Effector CD4-positive, alpha-beta T cell (primary cell): ENCODE data around the gene BTBD10.

Experiments
- DNase-seq: peaks from one replicate; pipeline ENCODE4 v3.0.0-alpha.2; 2020

Gene BTBD10

GRCh38 chr11:13368041-13368446, 95.0 kb downstream of the BTBD10 start:
- no peak for DNase-seq

GRCh38 chr11:13367115-13367514, 95.9 kb downstream of the BTBD10 start:
- DNase-seq, result no peak

- DNase-seq, result no peak
These were observed 96.6 kb downstream of the BTBD10 start for GRCh38 chr11:13366266-13367026.

- no peak for DNase-seq
These were observed 98.6 kb downstream of the BTBD10 start for GRCh38 chr11:13364388-13364787.

- DNase-seq, result no peak
These were observed 100.4 kb downstream of the BTBD10 start for GRCh38 chr11:13362596-13363109.

GRCh38 chr11:13358596-13359270, 104.3 kb downstream of the BTBD10 start:
- no peak for DNase-seq

GRCh38 chr11:13357232-13357631, 105.8 kb downstream of the BTBD10 start:
- no peak for DNase-seq

GRCh38 chr11:13355191-13355590, 107.8 kb downstream of the BTBD10 start:
- no peak for DNase-seq

GRCh38 chr11:13354335-13354734, 108.7 kb downstream of the BTBD10 start:
- no peak for DNase-seq

- DNase-seq, result no peak
These were observed 110.3 kb downstream of the BTBD10 start for GRCh38 chr11:13352711-13353110.

- DNase-seq, result no peak
These were observed 113.4 kb downstream of the BTBD10 start for GRCh38 chr11:13349581-13349980.

- no peak for DNase-seq
These were observed 114.0 kb downstream of the BTBD10 start for GRCh38 chr11:13349046-13349445.

GRCh38 chr11:13348305-13348704, 114.7 kb downstream of the BTBD10 start:
- no peak for DNase-seq

- DNase-seq, result no peak
These were observed 115.1 kb downstream of the BTBD10 start for GRCh38 chr11:13347901-13348300.

GRCh38 chr11:13346470-13346869, 116.6 kb downstream of the BTBD10 start:
- DNase-seq, result no peak

- no peak for DNase-seq
These were observed 118.2 kb downstream of the BTBD10 start for GRCh38 chr11:13344818-13345217.

- peak; percentile 67 for DNase-seq
These were observed 118.9 kb downstream of the BTBD10 start for GRCh38 chr11:13343931-13344717.

- DNase-seq, result no peak
These were observed 120.0 kb downstream of the BTBD10 start for GRCh38 chr11:13343067-13343466.

GRCh38 chr11:13341026-13341425, 122.0 kb downstream of the BTBD10 start:
- no peak for DNase-seq

GRCh38 chr11:13339195-13340153, 123.5 kb downstream of the BTBD10 start:
- DNase-seq, result no peak

- no peak for DNase-seq
These were observed 124.5 kb downstream of the BTBD10 start for GRCh38 chr11:13338427-13339069.

GRCh38 chr11:13338019-13338426, 125.0 kb downstream of the BTBD10 start:
- no peak for DNase-seq
